Aorta (tissue), 5 donors: ENCODE measurements around the gene THOC6. TPM values are rescaled to one million over a fixed set of nuclear protein-coding genes. Genes with fewer than 3 reads are reported as not detected.

ENCODE experiments used
- ATAC-seq: fragments of 200-7000 bp; cut with Tn5 transposase; one replicate; pipeline ENCODE4 v1.9.1; 2022; ENCODE audit warnings: moderate library complexity; ENCODE audit not compliant: low FRiP score
- DNase-seq, 2 donors: peaks; one replicate each; pipeline ENCODE4 v3.0.0-alpha.2; 2020
- H3K27ac ChIP-seq, 2 donors: one replicate each; pipeline ENCODE4 v1.5.1; 2013; ENCODE audit warnings: low read length in 2 of 2, mild to moderate bottlenecking in 2 of 2, moderate library complexity in 2 of 2, control low read depth in 1 of 2, inconsistent platforms in 1 of 2, low read depth in 1 of 2
- H3K27me3 ChIP-seq, 2 donors: one replicate each; pipeline ENCODE4 v1.6.1; 2013; ENCODE audit warnings: control low read depth in 1 of 2, low read length in 1 of 2, mild to moderate bottlenecking in 1 of 2, moderate library complexity in 1 of 2; ENCODE audit not compliant: insufficient read depth in 2 of 2, control insufficient read depth in 1 of 2
- H3K36me3 ChIP-seq, 2 donors: one replicate each; pipeline ENCODE4 v1.6.1; 2013; ENCODE audit warnings: control low read depth in 1 of 2, low read length in 1 of 2, mild to moderate bottlenecking in 1 of 2; ENCODE audit not compliant: insufficient read depth in 2 of 2, control insufficient read depth in 1 of 2
- H3K4me1 ChIP-seq, 2 donors: one replicate each; pipeline ENCODE4 v1.6.1; 2013; ENCODE audit warnings: low read length in 2 of 2, control low read depth in 1 of 2, mild to moderate bottlenecking in 1 of 2, moderate library complexity in 1 of 2; ENCODE audit not compliant: insufficient read depth in 2 of 2, control insufficient read depth in 1 of 2
- H3K4me3 ChIP-seq, 2 donors: one replicate each; pipeline ENCODE4 v1.5.1; 2013; ENCODE audit warnings: low read length in 2 of 2, control low read depth in 1 of 2, mild to moderate bottlenecking in 1 of 2
- H3K9me3 ChIP-seq: one replicate; pipeline ENCODE4 v1.6.1; 2013; ENCODE audit warnings: mild to moderate bottlenecking, low read length; ENCODE audit not compliant: control insufficient read depth
- WGBS, 2 donors: extraction: QIAGEN DNeasy Blood & Tissue Kit; methylation state at CpG; one replicate each; pipeline ENCODE4 v1.1.7; 2013; 5-methylcytosine and 5-hydroxymethylcytosine counted together
- intact Hi-C, 2 donors: fragments of 100-400 bp; cut with DNase I; formaldehyde crosslinking; loops; one replicate each; pipeline versions ENCODE4 v1.14.2 to v1.15.0; 2022
- polyA plus RNA-seq, 2 donors: library from polyadenylated mRNA; stranded (reverse); fragments of 200-250 nt; gene quantifications; one replicate each; pipeline ENCODE4 v1.2.3, GENCODE V29; 2013
- total RNA-seq, 2 donors: library from RNA; stranded (reverse); fragmentation: NEBNext Ultra II Directional; extraction: Animal tissue kit (Norgen Biotek cat#: 25700); gene quantifications; one replicate each; pipeline ENCODE4 v1.2.1, GENCODE V29; 2021
- donor health status: healthy with polysubstance abuse.
- donor health status: Bipolar disorder and iron deficiency.
- donor health status: DM: no; HTN: no; CAD: no.
- donor health status: DM: no; HTN: no; CAD: no.
- donor health status: DM: yes; HTN: yes; CAD: no.

Gene THOC6
- total and polyA plus RNA-seq, 4 donors = 18.5 to 60.6 (median 24.3) TPM

DNA sequence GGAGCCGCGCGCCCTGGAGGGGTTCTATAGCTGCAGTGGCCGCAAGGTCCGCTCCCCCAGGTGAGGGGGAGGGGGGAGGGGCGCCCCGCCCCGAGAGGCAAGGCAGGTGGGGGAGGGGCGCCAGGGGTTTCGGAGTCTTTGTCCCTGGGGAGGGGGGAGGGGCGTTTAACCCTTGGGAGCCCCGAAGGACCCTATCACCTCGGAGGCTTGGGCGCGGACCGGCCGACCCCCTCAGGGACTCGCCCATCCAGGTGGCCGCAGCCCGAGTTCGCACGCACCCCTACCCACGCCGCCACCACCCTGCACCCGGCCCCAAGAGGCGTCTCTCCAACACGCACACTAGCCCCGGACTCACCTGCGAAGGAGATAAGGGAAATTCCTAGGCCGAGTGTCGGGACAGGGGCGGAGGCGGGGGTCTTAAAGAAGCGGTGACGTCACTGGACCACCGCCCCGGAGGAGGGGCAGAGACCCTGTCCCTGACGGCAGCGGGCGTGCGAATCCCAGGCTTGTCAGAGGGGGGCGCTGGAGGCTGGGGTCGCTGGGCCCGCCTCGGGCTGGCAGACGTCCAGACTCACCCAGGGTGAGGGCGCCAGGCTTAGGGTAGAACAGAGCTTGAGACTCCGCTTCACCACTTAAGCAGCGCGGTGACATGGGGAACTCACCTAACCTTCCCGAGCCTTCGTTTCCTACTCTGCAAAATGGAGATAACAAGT is 5.9 kb upstream of the THOC6 start, which contains the start of gene CLDN6:
CLDN6 (minus strand) TSS at position 390 of the 713 bp plus-strand sequence. CDS start 2,162 bp downstream, outside the sequence.
- 9 to 11% methylated on average over 45 to 52 of the region's 52 CpGs for WGBS, 2 donors

DNA sequence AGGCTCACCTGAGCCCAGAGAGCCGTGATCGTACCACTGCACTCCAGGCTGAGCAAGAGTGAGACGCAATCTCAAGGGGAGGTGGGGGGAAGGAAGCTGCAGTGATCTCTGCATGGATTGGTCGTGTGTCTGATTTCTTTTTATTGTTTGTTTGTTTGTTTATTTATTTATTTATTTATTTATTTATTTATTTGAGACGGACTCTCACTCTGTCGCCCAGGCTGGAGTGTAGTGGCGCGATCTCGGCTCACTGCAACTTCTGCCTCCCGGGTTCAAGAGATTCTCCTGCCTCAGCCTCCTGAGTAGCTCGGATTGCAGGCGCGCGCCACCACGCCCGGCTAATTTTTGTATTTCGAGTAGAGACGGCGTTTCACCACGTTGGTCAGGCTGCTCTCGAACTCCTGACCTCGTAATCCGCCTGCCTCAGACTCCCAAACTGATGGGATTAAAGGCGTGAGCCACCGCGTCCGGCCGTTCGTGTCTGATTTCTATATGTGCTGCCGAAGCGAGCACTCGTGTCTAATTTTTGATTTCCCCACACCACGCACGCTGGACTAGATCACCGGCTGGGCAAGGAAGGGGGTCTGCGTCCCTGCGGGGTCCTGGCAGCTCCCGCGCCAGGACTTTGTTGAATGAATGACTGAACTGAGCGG is 4.1 kb upstream of the THOC6 start:
- Histone ChIP-seq H3K9me3 (no peaks in the 10 kb centered on the region), H3K4me1 (no peaks in the 10 kb centered on the region), H3K27me3 (peaks cover 0 to 2% of the 10 kb centered on the region in 2 donors), H3K4me3 (no peak overlapping the region), H3K27ac (peak overlapping the region in 1 of 2 donors; percentile 20), H3K36me3 (no peaks in the 10 kb centered on the region)
- ATAC-seq (no peak), DNase-seq (no peak)
- WGBS, 2 donors = 33% methylated on average over 40 of the region's 40 CpGs
- intact Hi-C loops = loop anchor here in 1 of 2 donors (2.0 kb wide), 1 partner anchor 263 kb away; the partner anchor contains the start of gene ZNF263

More for the DNA sequence above, 5.9 kb upstream of the THOC6 start, which contains the start of gene CLDN6:
- Histone ChIP-seq H3K36me3 (no peaks in the 10 kb centered on the region), H3K27ac (no peak within 1 kb of the TSS), H3K27me3 (peaks cover 0 to 2% of the 10 kb centered on the region in 2 donors), H3K4me3 (no peak within 1 kb of the TSS), H3K9me3 (no peaks in the 10 kb centered on the region), H3K4me1 (no peaks in the 10 kb centered on the region)
- DNase-seq = no peak
- ATAC-seq = no peak
- intact Hi-C loops = no loop called here

DNA sequence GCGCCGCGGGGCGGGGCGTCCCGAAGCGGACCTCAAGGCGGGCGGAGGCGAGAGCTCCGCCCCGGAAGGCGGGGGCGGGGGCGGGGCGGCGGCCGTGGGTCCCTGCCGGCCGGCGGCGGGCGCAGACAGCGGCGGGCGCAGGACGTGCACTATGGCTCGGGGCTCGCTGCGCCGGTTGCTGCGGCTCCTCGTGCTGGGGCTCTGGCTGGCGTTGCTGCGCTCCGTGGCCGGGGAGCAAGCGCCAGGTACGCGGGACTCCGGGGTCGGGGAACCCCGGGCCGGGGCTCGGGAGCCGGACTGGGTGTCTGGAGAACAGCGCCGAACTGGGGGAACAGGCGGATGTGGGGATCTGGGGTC is 3.6 kb upstream of the THOC6 start, which contains the start of gene TNFRSF12A:
TNFRSF12A (plus strand) TSS at position 122 of the 357 bp plus-strand sequence; CDS start at position 152, 30 bp downstream.
- DNase-seq (peak; percentile 85 to 94), ATAC-seq (peak; percentile 36)
- WGBS, 2 donors = 1% methylated on average over 36 to 49 of the region's 49 CpGs
- peak within 1 kb of the TSS; percentile 93 to 98 for H3K27ac ChIP-seq
- intact Hi-C loops = loop anchor here in 1 of 2 donors (2.0 kb wide), 1 partner anchor 263 kb away; the partner anchor contains the start of gene ZNF263
- H3K4me1 ChIP-seq = no peaks in the 10 kb centered on the region
- H3K27me3 ChIP-seq = peaks cover 0 to 2% of the 10 kb centered on the region in 2 donors
- H3K4me3 ChIP-seq = peak within 1 kb of the TSS; percentile 71 to 87
- no peaks in the 10 kb centered on the region for H3K36me3 ChIP-seq
- H3K9me3 ChIP-seq = no peaks in the 10 kb centered on the region

DNA sequence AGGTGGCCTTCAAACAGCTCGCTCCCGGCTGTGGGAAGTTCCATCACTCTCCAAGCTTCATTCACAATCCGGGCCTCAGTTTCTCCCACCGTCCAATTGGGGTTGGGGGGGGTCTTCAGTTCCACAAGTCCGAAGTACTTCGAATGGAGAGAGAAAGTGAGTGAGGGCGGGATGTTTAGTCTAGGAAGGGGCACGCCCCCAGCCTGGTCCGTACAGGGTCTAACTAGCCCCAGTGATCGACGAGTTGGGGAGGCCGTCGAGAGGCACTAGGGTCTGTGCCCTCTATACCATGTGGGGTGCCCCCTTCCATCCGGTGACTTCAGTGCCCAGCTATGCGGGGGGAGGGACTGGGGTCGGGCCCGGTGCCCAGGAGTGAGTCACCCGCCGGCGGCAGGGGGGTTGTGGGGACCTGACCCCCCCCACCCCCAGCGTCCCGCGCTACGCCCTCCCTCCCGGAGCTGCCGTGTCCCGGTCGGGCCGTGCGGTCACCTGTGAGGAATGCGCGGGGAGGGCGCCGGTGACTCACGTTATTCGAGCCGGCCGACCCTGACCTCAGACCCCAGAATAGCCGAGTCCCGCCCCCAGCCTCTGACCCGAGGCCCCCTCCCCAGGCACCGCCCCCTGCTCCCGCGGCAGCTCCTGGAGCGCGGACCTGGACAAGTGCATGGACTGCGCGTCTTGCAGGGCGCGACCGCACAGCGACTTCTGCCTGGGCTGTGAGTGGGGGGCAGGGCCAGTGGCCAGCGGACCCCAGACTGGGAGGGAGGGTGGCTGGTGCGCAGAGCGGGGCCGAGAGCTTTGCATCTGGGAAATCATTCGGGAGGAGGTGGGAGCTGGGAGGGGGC is 3.0 kb upstream of the THOC6 start:
- ATAC-seq (peak; percentile 68), DNase-seq (peak; percentile 91 to 98)
- intact Hi-C loops = loop anchor here in 1 of 2 donors (2.0 kb wide), 1 partner anchor 262 kb away; the partner anchor contains the start of gene ZNF263
- 0 to 1% methylated on average over 45 to 57 of the region's 57 CpGs for WGBS, 2 donors
- no peaks in the 10 kb centered on the region for H3K9me3 ChIP-seq
- peaks cover 0 to 2% of the 10 kb centered on the region in 2 donors for H3K27me3 ChIP-seq
- H3K4me1 ChIP-seq = no peaks in the 10 kb centered on the region
- H3K27ac ChIP-seq = peak overlapping the region; percentile 93 to 98
- H3K36me3 ChIP-seq = no peaks in the 10 kb centered on the region
- peak overlapping the region; percentile 71 to 87 for H3K4me3 ChIP-seq

DNA sequence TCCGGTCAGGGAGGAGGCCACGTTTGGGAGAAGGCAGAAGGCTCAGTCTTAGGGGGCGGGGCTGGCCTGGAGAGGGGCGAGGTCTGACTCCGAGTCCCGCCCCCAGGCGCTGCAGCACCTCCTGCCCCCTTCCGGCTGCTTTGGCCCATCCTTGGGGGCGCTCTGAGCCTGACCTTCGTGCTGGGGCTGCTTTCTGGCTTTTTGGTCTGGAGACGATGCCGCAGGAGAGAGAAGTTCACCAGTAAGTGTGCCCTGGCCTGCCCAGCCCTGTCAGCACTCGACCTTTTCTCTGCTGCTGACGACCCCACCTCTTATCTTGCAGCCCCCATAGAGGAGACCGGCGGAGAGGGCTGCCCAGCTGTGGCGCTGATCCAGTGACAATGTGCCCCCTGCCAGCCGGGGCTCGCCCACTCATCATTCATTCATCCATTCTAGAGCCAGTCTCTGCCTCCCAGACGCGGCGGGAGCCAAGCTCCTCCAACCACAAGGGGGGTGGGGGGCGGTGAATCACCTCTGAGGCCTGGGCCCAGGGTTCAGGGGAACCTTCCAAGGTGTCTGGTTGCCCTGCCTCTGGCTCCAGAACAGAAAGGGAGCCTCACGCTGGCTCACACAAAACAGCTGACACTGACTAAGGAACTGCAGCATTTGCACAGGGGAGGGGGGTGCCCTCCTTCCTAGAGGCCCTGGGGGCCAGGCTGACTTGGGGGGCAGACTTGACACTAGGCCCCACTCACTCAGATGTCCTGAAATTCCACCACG is 2.2 kb upstream of the THOC6 start:
- peaks cover 0 to 2% of the 10 kb centered on the region in 2 donors for H3K27me3 ChIP-seq
- peak overlapping the region; percentile 71 to 82 for H3K4me3 ChIP-seq
- WGBS, 2 donors = 0 to 1% methylated on average over 23 to 25 of the region's 25 CpGs
- no peaks in the 10 kb centered on the region for H3K9me3 ChIP-seq
- intact Hi-C loops = loop anchor here in 1 of 2 donors (2.0 kb wide), 1 partner anchor 261 kb away; the partner anchor contains the start of gene ZNF263
- H3K36me3 ChIP-seq = no peaks in the 10 kb centered on the region
- peak; percentile 92 to 96 for DNase-seq
- H3K4me1 ChIP-seq = no peaks in the 10 kb centered on the region
- peak; percentile 64 for ATAC-seq
- peak overlapping the region; percentile 88 to 98 for H3K27ac ChIP-seq

DNA sequence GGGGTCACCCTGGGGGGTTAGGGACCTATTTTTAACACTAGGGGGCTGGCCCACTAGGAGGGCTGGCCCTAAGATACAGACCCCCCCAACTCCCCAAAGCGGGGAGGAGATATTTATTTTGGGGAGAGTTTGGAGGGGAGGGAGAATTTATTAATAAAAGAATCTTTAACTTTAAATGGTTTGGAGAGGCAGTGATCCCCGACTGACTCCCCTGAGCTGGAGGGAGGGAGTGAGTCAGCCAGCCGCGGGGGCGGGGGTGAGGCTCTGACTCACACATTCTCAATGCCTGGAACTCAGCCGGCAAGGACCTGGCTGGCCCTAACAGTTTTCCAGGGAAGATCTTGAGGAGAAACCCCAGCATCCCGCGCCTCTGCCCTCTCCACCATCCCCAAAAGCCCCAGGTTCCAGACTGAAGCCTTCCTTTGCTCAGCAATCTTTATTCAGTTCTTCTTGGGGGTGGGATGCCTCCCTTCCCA is 1.6 kb upstream of the THOC6 start:
- H3K4me1 ChIP-seq = no peaks in the 10 kb centered on the region
- no peaks in the 10 kb centered on the region for H3K9me3 ChIP-seq
- peaks cover 0 to 2% of the 10 kb centered on the region in 2 donors for H3K27me3 ChIP-seq
- peak overlapping the region; percentile 96 to 98 for H3K27ac ChIP-seq
- H3K36me3 ChIP-seq = no peaks in the 10 kb centered on the region
- ATAC-seq (peak; percentile 79), DNase-seq (peak; percentile 95 to 97)
- WGBS, 2 donors = 2% methylated on average over 8 of the region's 8 CpGs
- intact Hi-C loops = no loop called here
- H3K4me3 ChIP-seq = peak overlapping the region; percentile 71 to 82

DNA sequence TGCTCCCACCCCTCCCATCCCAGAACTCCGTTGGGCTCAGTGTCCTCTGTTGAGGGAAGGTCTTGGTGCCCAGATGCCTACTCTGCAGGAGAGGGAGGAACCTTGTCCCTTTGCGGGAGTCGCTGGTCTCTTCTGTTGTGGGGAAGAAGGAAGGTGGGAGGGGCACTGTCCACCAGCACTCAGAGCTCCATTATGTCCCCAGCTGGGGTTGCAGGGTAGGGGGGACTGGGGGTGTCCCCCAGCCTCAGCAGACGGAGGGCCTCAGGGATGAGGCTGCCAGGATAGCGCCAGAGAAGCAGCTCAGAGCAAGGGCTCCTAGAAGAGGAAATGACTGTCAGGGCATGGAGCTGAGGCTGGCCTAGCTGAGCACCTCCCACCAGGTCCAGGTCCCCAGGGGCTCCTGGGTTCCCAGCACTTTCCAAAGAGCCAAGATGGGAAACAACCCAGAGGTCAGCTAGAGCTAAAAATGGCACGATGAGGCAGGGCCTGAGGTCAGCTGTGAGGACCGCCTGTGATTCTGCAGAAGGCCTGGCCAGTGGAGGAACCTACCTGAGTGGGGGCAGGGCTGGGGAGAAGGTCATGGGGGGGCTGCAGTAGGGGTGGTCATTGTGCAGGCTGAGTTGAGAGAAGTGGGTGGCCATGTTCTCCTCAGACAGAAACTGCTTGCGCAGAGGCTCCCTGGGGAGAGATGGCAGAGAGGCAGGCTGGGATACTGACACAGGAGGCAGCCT is 986 bp upstream of the THOC6 start:
- Histone ChIP-seq H3K27me3 (peaks cover 0 to 2% of the 10 kb centered on the region in 2 donors), H3K36me3 (peaks cover 0 to 1% of the 10 kb centered on the region in 2 donors), H3K4me1 (no peaks in the 10 kb centered on the region), H3K4me3 (peak overlapping the region; percentile 54 to 86), H3K27ac (peak overlapping the region; percentile 96 to 98), H3K9me3 (no peaks in the 10 kb centered on the region)
- 2 to 4% methylated on average over 8 of the region's 8 CpGs for WGBS, 2 donors
- intact Hi-C loops = no loop called here
- DNase-seq (peak; percentile 84 to 91), ATAC-seq (peak; percentile 8)
